ENCODE data around the gene GNAO1.

DNA sequence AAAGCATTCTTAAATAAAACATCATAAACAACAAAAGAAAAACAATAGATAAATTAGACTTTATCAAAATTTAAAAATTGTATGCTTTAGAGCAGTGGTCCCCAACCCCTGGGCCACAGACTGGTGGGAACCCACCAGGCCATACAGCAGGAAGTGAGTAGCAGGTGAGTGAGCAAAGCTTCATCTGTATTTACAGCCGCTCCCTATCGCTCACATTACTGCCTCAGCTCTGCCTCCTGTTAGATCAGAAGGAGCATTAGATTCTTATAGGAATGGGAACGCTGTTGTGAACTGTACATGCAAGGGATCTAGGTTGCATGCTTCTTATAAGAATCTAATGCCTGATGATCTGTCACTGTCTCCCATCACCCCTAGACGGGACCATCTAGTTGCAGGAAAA is 51.5 kb downstream of the GNAO1 start:
- TF ChIP-seq, protein P1, sequence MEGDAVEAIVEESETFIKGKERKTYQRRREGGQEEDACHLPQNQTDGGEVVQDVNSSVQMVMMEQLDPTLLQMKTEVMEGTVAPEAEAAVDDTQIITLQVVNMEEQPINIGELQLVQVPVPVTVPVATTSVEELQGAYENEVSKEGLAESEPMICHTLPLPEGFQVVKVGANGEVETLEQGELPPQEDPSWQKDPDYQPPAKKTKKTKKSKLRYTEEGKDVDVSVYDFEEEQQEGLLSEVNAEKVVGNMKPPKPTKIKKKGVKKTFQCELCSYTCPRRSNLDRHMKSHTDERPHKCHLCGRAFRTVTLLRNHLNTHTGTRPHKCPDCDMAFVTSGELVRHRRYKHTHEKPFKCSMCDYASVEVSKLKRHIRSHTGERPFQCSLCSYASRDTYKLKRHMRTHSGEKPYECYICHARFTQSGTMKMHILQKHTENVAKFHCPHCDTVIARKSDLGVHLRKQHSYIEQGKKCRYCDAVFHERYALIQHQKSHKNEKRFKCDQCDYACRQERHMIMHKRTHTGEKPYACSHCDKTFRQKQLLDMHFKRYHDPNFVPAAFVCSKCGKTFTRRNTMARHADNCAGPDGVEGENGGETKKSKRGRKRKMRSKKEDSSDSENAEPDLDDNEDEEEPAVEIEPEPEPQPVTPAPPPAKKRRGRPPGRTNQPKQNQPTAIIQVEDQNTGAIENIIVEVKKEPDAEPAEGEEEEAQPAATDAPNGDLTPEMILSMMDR (IDR thresholded peaks at IDR 0.05) = no peak
- no peak for TF ChIP-seq POLR2A (IDR thresholded peaks at IDR 0.05)
